Left cardiac atrium (tissue), 4 donors: ENCODE results near the gene SLC30A9. TPM values are rescaled to one million over a fixed set of nuclear protein-coding genes. Genes with fewer than 3 reads are reported as not detected.

ENCODE experiments used
- ATAC-seq, 2 donors: fragments of 200-7000 bp; cut with Tn5 transposase; one replicate each; pipeline ENCODE4 v1.9.1; 2020; ENCODE audit warnings: mild to moderate bottlenecking in 2 of 2, moderate library complexity in 2 of 2
- DNase-seq: peaks from one replicate; pipeline ENCODE4 v3.0.0-alpha.2; 2020
- intact Hi-C, 2 donors: fragments of 100-400 bp; cut with DNase I; formaldehyde crosslinking; loops; one replicate each; pipeline versions ENCODE4 v1.14.1 to v1.15.1; 2022 to 2023
- total RNA-seq, 2 donors: library from RNA; stranded (reverse); fragmentation: NEBNext Ultra II Directional; extraction: Animal tissue kit (Norgen Biotek cat#: 25700); gene quantifications; one replicate each; pipeline ENCODE4 v1.2.1, GENCODE V29; 2021
- donor health status: DM: no; HTN: yes; CAD: no.
- donor health status: DM: no; HTN: yes; CAD: no; lungs with severe emphysema.
- donor health status: DM: yes; HTN: yes; CAD: no.
- donor health status: Dilated cardiomyopathy.

SLC30A9 gene
- total RNA-seq, 2 donors from 2014 or later, result 50.7 to 57.1 TPM

DNA sequence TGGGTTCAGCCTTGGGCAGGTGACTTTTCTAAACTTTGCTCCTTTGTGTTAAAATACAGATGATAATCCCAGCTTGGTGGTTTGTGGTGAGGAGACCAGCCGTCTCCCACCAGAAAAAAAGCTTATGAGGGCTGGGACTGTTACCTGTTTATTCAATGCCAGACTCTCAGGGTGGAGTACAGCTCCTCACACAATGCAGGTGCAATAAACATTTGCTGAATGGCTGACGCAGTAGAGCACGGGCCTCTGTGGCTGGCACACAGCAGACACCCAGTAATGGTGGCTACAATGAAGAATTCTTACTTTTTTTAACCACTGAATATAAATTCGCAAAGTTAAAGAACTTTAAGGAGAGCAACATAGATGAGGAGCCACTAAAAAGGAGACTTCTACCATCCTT, 131.9 kb downstream of the SLC30A9 start:
- intact Hi-C loops, result no loop called here
- no peak for DNase-seq

GRCh38 chr4:42123071-42123644, 132.8 kb downstream of the SLC30A9 start:
- intact Hi-C loops, result no loop called here
- ATAC-seq (no peak), DNase-seq (no peak)

More for the DNA sequence above, 131.9 kb downstream of the SLC30A9 start:
- ATAC-seq, result no peak

- ATAC-seq (no peak), DNase-seq (no peak)
- intact Hi-C loops, result no loop called here
Measured at GRCh38 chr4:42132099-42132498, 141.8 kb downstream of the SLC30A9 start.

DNA sequence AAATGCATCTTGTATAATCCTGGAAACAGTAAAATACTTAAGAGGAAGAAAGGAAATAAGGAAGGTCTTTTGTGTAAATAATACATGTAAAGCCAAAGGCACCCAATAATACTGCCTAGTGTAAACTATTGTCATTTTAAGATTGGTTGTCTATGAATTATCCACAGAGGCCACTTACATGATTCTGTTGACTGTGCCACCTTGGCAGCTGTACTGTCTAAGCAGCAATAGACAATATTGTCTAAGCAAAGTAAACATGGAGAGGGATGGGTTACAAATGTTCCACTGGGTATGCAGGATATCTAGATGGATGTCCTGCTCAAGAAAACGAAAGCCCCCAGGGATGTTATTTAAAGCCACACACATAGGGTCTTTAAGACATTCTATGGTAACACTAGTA, 142.7 kb downstream of the SLC30A9 start:
- DNase-seq (no peak), ATAC-seq (no peak)
- intact Hi-C loops, result no loop called here

- DNase-seq, result no peak
- intact Hi-C loops, result no loop called here
- ATAC-seq, result no peak
Measured at GRCh38 chr4:42136371-42136770, 146.0 kb downstream of the SLC30A9 start.

Other genes starting within 250 kb of the SLC30A9 start
- gene PHOX2B, start 241.8 kb upstream of the SLC30A9 start, total RNA-seq, result not detected
- gene TMEM33, start 55.1 kb upstream of the SLC30A9 start, total RNA-seq, result 10 to 100 TPM; 27.2 to 34.7 TPM
- under 1 TPM; 0.15 to 0.37 TPM for gene DCAF4L1, start 8.8 kb upstream of the SLC30A9 start, total RNA-seq
- gene BEND4, start 162.1 kb downstream of the SLC30A9 start, total RNA-seq, result under 1 TPM in 1 of 2 donors, not detected in 1; 0.03 TPM